ENCODE measurements around the gene FAM193A.

GRCh38 chr4:2511645-2512131, 24.8 kb upstream of the FAM193A start:
- no peak for TF ChIP-seq CTCF (IDR thresholded peaks at IDR 0.05; ENCODE audit: insufficient read depth, low read depth, low read length)
- no peak for TF ChIP-seq EZH2 (IDR thresholded peaks at IDR 0.05; ENCODE audit: insufficient read depth, low read length)
